ENCODE data around the gene CRELD2.
A peak's percentile ranks its signal among the peaks of the same experiment; 100 is the strongest.

Gene CRELD2

GRCh38 chr22:49962751-49963646 is 44.6 kb downstream of the CRELD2 start (continued):
- no peak for TF ChIP-seq ZNF704 (tag by site-specific recombination; IDR thresholded peaks at IDR 0.05)
- no peak for TF ChIP-seq WT1 (tag by site-specific recombination; IDR thresholded peaks at IDR 0.05)
- TF ChIP-seq, protein P1, sequence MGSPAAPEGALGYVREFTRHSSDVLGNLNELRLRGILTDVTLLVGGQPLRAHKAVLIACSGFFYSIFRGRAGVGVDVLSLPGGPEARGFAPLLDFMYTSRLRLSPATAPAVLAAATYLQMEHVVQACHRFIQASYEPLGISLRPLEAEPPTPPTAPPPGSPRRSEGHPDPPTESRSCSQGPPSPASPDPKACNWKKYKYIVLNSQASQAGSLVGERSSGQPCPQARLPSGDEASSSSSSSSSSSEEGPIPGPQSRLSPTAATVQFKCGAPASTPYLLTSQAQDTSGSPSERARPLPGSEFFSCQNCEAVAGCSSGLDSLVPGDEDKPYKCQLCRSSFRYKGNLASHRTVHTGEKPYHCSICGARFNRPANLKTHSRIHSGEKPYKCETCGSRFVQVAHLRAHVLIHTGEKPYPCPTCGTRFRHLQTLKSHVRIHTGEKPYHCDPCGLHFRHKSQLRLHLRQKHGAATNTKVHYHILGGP (tag by site-specific recombination; IDR thresholded peaks at IDR 0.05), result no peak
- no peak for TF ChIP-seq ZBTB21 (tag by site-specific recombination; IDR thresholded peaks at IDR 0.05)
- TF ChIP-seq GLIS1 (tag by site-specific recombination; IDR thresholded peaks at IDR 0.05), result peak; percentile 89
- no peak for TF ChIP-seq ZNF366 (tag by site-specific recombination; conservative IDR thresholded peaks at IDR 0.05)
- 0 out of 2 replicates have a peak, but pooled peaks have one; percentile 1 for TF ChIP-seq ZSCAN23 (tag by site-specific recombination; IDR thresholded peaks at IDR 0.05)
- TF ChIP-seq ZNF341 (tag by site-specific recombination; IDR thresholded peaks at IDR 0.05; ENCODE audit: low read depth), result no peak; the same call in 1 of the 2 replicates
- TF ChIP-seq ZNF596 (tag by site-specific recombination; IDR thresholded peaks at IDR 0.05), result no peak
- peak; percentile 98 for TF ChIP-seq BCL11B (tag by site-specific recombination; IDR thresholded peaks at IDR 0.05; ENCODE audit: low read depth)
- TF ChIP-seq KLF9 (tag by site-specific recombination; IDR thresholded peaks at IDR 0.05; ENCODE audit: low read depth), result 0 out of 2 replicates have a peak, but pooled peaks have one; percentile 6
- TF ChIP-seq ZNF544 (tag by site-specific recombination; IDR thresholded peaks at IDR 0.05), result no peak
- TF ChIP-seq FEZF1 (tag by site-specific recombination; IDR thresholded peaks at IDR 0.05), result peak; percentile 6; the same call in 1 of the 2 replicates
- TF ChIP-seq ZNF23 (tag by site-specific recombination; IDR thresholded peaks at IDR 0.05; ENCODE audit: borderline replicate concordance), result no peak
- TF ChIP-seq ZNF549 (tag by site-specific recombination; IDR thresholded peaks at IDR 0.05), result no peak
- TF ChIP-seq, protein P2, sequence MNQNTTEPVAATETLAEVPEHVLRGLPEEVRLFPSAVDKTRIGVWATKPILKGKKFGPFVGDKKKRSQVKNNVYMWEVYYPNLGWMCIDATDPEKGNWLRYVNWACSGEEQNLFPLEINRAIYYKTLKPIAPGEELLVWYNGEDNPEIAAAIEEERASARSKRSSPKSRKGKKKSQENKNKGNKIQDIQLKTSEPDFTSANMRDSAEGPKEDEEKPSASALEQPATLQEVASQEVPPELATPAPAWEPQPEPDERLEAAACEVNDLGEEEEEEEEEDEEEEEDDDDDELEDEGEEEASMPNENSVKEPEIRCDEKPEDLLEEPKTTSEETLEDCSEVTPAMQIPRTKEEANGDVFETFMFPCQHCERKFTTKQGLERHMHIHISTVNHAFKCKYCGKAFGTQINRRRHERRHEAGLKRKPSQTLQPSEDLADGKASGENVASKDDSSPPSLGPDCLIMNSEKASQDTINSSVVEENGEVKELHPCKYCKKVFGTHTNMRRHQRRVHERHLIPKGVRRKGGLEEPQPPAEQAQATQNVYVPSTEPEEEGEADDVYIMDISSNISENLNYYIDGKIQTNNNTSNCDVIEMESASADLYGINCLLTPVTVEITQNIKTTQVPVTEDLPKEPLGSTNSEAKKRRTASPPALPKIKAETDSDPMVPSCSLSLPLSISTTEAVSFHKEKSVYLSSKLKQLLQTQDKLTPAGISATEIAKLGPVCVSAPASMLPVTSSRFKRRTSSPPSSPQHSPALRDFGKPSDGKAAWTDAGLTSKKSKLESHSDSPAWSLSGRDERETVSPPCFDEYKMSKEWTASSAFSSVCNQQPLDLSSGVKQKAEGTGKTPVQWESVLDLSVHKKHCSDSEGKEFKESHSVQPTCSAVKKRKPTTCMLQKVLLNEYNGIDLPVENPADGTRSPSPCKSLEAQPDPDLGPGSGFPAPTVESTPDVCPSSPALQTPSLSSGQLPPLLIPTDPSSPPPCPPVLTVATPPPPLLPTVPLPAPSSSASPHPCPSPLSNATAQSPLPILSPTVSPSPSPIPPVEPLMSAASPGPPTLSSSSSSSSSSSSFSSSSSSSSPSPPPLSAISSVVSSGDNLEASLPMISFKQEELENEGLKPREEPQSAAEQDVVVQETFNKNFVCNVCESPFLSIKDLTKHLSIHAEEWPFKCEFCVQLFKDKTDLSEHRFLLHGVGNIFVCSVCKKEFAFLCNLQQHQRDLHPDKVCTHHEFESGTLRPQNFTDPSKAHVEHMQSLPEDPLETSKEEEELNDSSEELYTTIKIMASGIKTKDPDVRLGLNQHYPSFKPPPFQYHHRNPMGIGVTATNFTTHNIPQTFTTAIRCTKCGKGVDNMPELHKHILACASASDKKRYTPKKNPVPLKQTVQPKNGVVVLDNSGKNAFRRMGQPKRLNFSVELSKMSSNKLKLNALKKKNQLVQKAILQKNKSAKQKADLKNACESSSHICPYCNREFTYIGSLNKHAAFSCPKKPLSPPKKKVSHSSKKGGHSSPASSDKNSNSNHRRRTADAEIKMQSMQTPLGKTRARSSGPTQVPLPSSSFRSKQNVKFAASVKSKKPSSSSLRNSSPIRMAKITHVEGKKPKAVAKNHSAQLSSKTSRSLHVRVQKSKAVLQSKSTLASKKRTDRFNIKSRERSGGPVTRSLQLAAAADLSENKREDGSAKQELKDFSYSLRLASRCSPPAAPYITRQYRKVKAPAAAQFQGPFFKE (tag by site-specific recombination; IDR thresholded peaks at IDR 0.05; ENCODE audit: borderline replicate concordance), result peak; percentile 23; the same call in 1 of the 2 replicates
- no peak for TF ChIP-seq ZNF792 (tag by site-specific recombination; IDR thresholded peaks at IDR 0.05)
- peak; percentile 45; the same call in 1 of the 2 replicates for TF ChIP-seq ZBTB17 (tag by site-specific recombination; IDR thresholded peaks at IDR 0.05)
- TF ChIP-seq ZNF211 (tag by site-specific recombination; IDR thresholded peaks at IDR 0.05; ENCODE audit: low read depth), result no peak
- TF ChIP-seq ZNF114 (tag by site-specific recombination; IDR thresholded peaks at IDR 0.05), result no peak
- no peak for TF ChIP-seq ZNF548 (tag by site-specific recombination; IDR thresholded peaks at IDR 0.05)
- 0 out of 2 replicates have a peak, but pooled peaks have one; percentile 22 for TF ChIP-seq ZFP37 (tag by site-specific recombination; IDR thresholded peaks at IDR 0.05)
- TF ChIP-seq ZNF19 (tag by site-specific recombination; IDR thresholded peaks at IDR 0.05; ENCODE audit: low read depth), result no peak
- TF ChIP-seq, protein P3, sequence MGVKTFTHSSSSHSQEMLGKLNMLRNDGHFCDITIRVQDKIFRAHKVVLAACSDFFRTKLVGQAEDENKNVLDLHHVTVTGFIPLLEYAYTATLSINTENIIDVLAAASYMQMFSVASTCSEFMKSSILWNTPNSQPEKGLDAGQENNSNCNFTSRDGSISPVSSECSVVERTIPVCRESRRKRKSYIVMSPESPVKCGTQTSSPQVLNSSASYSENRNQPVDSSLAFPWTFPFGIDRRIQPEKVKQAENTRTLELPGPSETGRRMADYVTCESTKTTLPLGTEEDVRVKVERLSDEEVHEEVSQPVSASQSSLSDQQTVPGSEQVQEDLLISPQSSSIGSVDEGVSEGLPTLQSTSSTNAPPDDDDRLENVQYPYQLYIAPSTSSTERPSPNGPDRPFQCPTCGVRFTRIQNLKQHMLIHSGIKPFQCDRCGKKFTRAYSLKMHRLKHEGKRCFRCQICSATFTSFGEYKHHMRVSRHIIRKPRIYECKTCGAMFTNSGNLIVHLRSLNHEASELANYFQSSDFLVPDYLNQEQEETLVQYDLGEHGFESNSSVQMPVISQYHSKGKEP (tag by site-specific recombination; IDR thresholded peaks at IDR 0.05), result no peak
- TF ChIP-seq ZNF501 (tag by site-specific recombination; IDR thresholded peaks at IDR 0.05), result no peak
- TF ChIP-seq PATZ1 (tag by site-specific recombination; IDR thresholded peaks at IDR 0.05), result no peak

Data from HEK293 (cell line).